Lower leg skin (tissue), 4 donors: ENCODE results near the gene TMPRSS13. TPM values are rescaled to one million over a fixed set of nuclear protein-coding genes. Genes with fewer than 3 reads are reported as not detected.
"Not testable (repeated sequence)": the region's sequence is repeated elsewhere in the genome, so short reads cannot be mapped to it uniquely, and the experiment has no call there.

ENCODE experiments used
- DNase-seq, 2 donors: peaks; one replicate each; pipeline ENCODE4 v3.0.0-alpha.2; 2019; ENCODE audit warnings: low spot score in 2 of 2
- H3K4me3 ChIP-seq: fragments of 200-600 bp; sonication (generic); 2 replicates; pipeline ENCODE4 v1.5.1; 2017; ENCODE audit warnings: mild to moderate bottlenecking, low read depth; ENCODE audit not compliant: poor library complexity, severe bottlenecking
- CTCF ChIP-seq, 3 donors: fragments of 450-650 bp; IDR thresholded peaks; one replicate each; pipeline ENCODE4 v1.5.1; 2016; ENCODE audit warnings: antibody characterized with exemption in 3 of 3, mild to moderate bottlenecking in 3 of 3, moderate library complexity in 2 of 3
- POLR2A ChIP-seq, 2 donors: fragments of 450-650 bp; IDR thresholded peaks; one replicate each; pipeline ENCODE4 v1.6.1; 2016 to 2017; ENCODE audit warnings: antibody characterized with exemption in 2 of 2, mild to moderate bottlenecking in 1 of 2, moderate library complexity in 1 of 2
- WGBS, 2 donors: methylation state at CpG; one replicate each; pipeline ENCODE4 v1.1.5; 2018; 5-methylcytosine and 5-hydroxymethylcytosine counted together
- intact Hi-C: fragments of 100-400 bp; cut with DNase I; formaldehyde crosslinking; loops from one replicate; pipeline ENCODE4 v1.15.0; 2023; ENCODE audit warnings: low total_unique reads
- total RNA-seq, 4 donors: library from RNA; depleted of rRNA; stranded (reverse); fragments of >200 nt; gene quantifications; one replicate each; pipeline ENCODE4 v1.1.0, GENCODE V29; 2016

Gene TMPRSS13
- total RNA-seq, 4 donors from 2014 or later, result 100 to 171 (median 127) TPM

- no peak for DNase-seq
- intact Hi-C loops, result no loop called here
- TF ChIP-seq CTCF (IDR thresholded peaks at IDR 0.05), result no peak
- no peak for TF ChIP-seq POLR2A (IDR thresholded peaks at IDR 0.05)
- 65 to 84% methylated on average over 3 to 4 of the region's 4 CpGs for WGBS, 2 donors
- no peak overlapping the region for H3K4me3 ChIP-seq
These were observed 59.6 kb downstream of the TMPRSS13 start for GRCh38 chr11:117869604-117870003.

- intact Hi-C loops, result no loop called here
- WGBS, 2 donors, result 80 to 84% methylated on average over 17 of the region's 17 CpGs
- no peak for DNase-seq
- no peak overlapping the region for H3K4me3 ChIP-seq
- no peak for TF ChIP-seq CTCF (IDR thresholded peaks at IDR 0.05)
- no peak for TF ChIP-seq POLR2A (IDR thresholded peaks at IDR 0.05)
These were observed 60.2 kb downstream of the TMPRSS13 start for GRCh38 chr11:117868815-117869561.

GRCh38 chr11:117868088-117868487, 61.1 kb downstream of the TMPRSS13 start:
- WGBS, 2 donors, result 78 to 90% methylated on average over 11 of the region's 11 CpGs
- TF ChIP-seq POLR2A (IDR thresholded peaks at IDR 0.05) (no peak), CTCF (IDR thresholded peaks at IDR 0.05) (no peak)

GRCh38 chr11:117866526-117866925, 62.7 kb downstream of the TMPRSS13 start:
- no peak for DNase-seq
- intact Hi-C loops, result no loop called here
- no peak overlapping the region for H3K4me3 ChIP-seq
- TF ChIP-seq CTCF (IDR thresholded peaks at IDR 0.05) (no peak), POLR2A (IDR thresholded peaks at IDR 0.05) (no peak)
- 82 to 87% methylated on average over 5 of the region's 5 CpGs for WGBS, 2 donors

More at GRCh38 chr11:117868088-117868487, 61.1 kb downstream of the TMPRSS13 start:
- DNase-seq, result no peak
- intact Hi-C loops, result no loop called here
- H3K4me3 ChIP-seq, result no peak overlapping the region

GRCh38 chr11:117865546-117865945, 63.7 kb downstream of the TMPRSS13 start:
- H3K4me3 ChIP-seq, intact Hi-C loops: not testable (repeated sequence)
- 94 to 95% methylated on average over 13 of the region's 13 CpGs for WGBS, 2 donors
- DNase-seq, result peak in 1 of 2 donors; percentile 57

GRCh38 chr11:117863383-117863782, 65.8 kb downstream of the TMPRSS13 start:
- TF ChIP-seq CTCF (IDR thresholded peaks at IDR 0.05), result no peak
- TF ChIP-seq POLR2A (IDR thresholded peaks at IDR 0.05), result no peak
- WGBS, 2 donors, result 76 to 97% methylated on average over 1 of the region's 1 CpG
- intact Hi-C loops, result no loop called here
- no peak for DNase-seq
- no peak overlapping the region for H3K4me3 ChIP-seq
